Natural killer cell (primary cell): ENCODE data around the gene PCDHGB5. TPM values are rescaled to one million over a fixed set of nuclear protein-coding genes. Genes with fewer than 3 reads are reported as not detected.
"Not testable (repeated sequence)": the region's sequence is repeated elsewhere in the genome, so short reads cannot be mapped to it uniquely, and the experiment has no call there.

Experiments
- ATAC-seq, 3 donors: fragments of 150-1000 bp in 2 of 3; fragments of 200-7000 bp in 1 of 3; cut with Tn5 transposase; 1 replicate in 1 of 3; 2 replicates in 2 of 3; pipeline ENCODE4 v1.10.0; 2021; ENCODE audit warnings: mild to moderate bottlenecking in 2 of 3, moderate library complexity in 2 of 3
- DNase-seq, 2 donors: peaks; one replicate each; pipeline versions ENCODE4 v3.0.0 to v3.0.0-alpha.2; 2013 to 2021; ENCODE audit warnings: mixed read lengths in 1 of 2
- H3K27ac ChIP-seq: one replicate; pipeline ENCODE4 v1.5.1; 2013; ENCODE audit warnings: mild to moderate bottlenecking, low read length
- H3K27me3 ChIP-seq: one replicate; pipeline ENCODE4 v1.6.1; 2013; ENCODE audit warnings: low read length; ENCODE audit not compliant: control insufficient read depth, insufficient read depth
- H3K36me3 ChIP-seq: one replicate; pipeline ENCODE4 v1.6.1; 2013; ENCODE audit warnings: low read length; ENCODE audit not compliant: control insufficient read depth, insufficient read depth
- H3K4me1 ChIP-seq: one replicate; pipeline ENCODE4 v1.6.1; 2013; ENCODE audit warnings: low read length; ENCODE audit not compliant: control insufficient read depth, insufficient read depth
- H3K4me3 ChIP-seq: one replicate; pipeline ENCODE4 v1.5.1; 2013; ENCODE audit warnings: low read length
- H3K9me3 ChIP-seq: one replicate; pipeline ENCODE4 v1.6.1; 2013; ENCODE audit warnings: low read length; ENCODE audit not compliant: control insufficient read depth, insufficient read depth
- H3K27ac Mint-ChIP-seq, 2 donors: one replicate each; pipeline ENCODE4 v1.8.0; 2022; ENCODE audit warnings: mild to moderate bottlenecking in 2 of 2, mixed read lengths in 2 of 2, moderate library complexity in 1 of 2
- H3K27me3 Mint-ChIP-seq, 2 donors: one replicate each; pipeline ENCODE4 v1.8.0; 2022; ENCODE audit warnings: low read depth in 2 of 2, mixed read lengths in 2 of 2
- H3K36me3 Mint-ChIP-seq: one replicate; pipeline ENCODE4 v1.8.0; 2022; ENCODE audit warnings: mixed read lengths
- H3K4me1 Mint-ChIP-seq, 2 donors: one replicate each; pipeline ENCODE4 v1.8.0; 2022; ENCODE audit warnings: mixed read lengths in 2 of 2
- H3K4me3 Mint-ChIP-seq: one replicate; pipeline ENCODE4 v1.8.0; 2022; ENCODE audit warnings: mild to moderate bottlenecking, moderate library complexity, mixed read lengths
- H3K9me3 Mint-ChIP-seq, 2 donors: one replicate each; pipeline ENCODE4 v1.8.0; 2022; ENCODE audit warnings: mixed read lengths in 2 of 2
- CTCF ChIP-seq: fragments of 200-600 bp; IDR thresholded peaks from one replicate; pipeline ENCODE4 v1.8.0; 2022; ENCODE audit warnings: antibody characterized with exemption
- WGBS: methylation state at CpG from one replicate; pipeline ENCODE4 v1.1.7; 2013; ENCODE audit warnings: missing lambda C conversion rate; ENCODE audit not compliant: insufficient coverage; 5-methylcytosine and 5-hydroxymethylcytosine counted together
- intact Hi-C: fragments of 100-400 bp; cut with micrococcal nuclease; formaldehyde crosslinking; loops from one replicate; pipeline ENCODE4 v1.14.2; 2022
- total RNA-seq, 4 donors: library from RNA; stranded (reverse); fragments of 120-200 nt in 1 of 4; gene quantifications; one replicate each; pipeline versions ENCODE4 v1.2.3 to v1.2.4, GENCODE V29; 2013 to 2022

The PCDHGB5 gene
- total RNA-seq, 3 donors from 2014 or later (not counting 1 experiment from before 2014, with no cell fraction given): 1.3 to 4.2 (median 3.1) TPM

- H3K27me3 Mint-ChIP-seq: peaks cover 34 to 43% of the 10 kb centered on the region in 2 donors
- peaks cover 3 to 14% of the 10 kb centered on the region in 2 donors for H3K9me3 Mint-ChIP-seq
- WGBS: 19% methylated on average over 33 of the region's 33 CpGs
- H3K4me1 Mint-ChIP-seq: peaks cover 8 to 16% of the 10 kb centered on the region in 2 donors
- Histone ChIP-seq H3K9me3 (peaks cover 24% of the 10 kb centered on the region), H3K27ac (no peak within 1 kb of the TSS), H3K36me3 (no peaks in the 10 kb centered on the region), H3K4me3 (peak within 1 kb of the TSS; percentile 7), H3K27me3 (peaks cover 66% of the 10 kb centered on the region), H3K4me1 (peaks cover 15% of the 10 kb centered on the region)
- peak within 1 kb of the TSS in 1 of 2 donors; percentile 54 for H3K27ac Mint-ChIP-seq
- H3K4me3 Mint-ChIP-seq: peak within 1 kb of the TSS; percentile 68
- H3K36me3 Mint-ChIP-seq: peaks cover 9% of the 10 kb centered on the region
- DNase-seq: no peak
- ATAC-seq: peak; percentile 54 to 64 (median 60)
- TF ChIP-seq CTCF: peak; percentile 8
- intact Hi-C loops: no loop called here
Measured at GRCh38 chr5:141430332-141431113, 32.8 kb downstream of the PCDHGB5 start, which contains the start of gene PCDHGA12. Gene PCDHGA12 (plus strand): TSS chr5:141430507. CDS start chr5:141430760, 253 bp downstream.

- no peak overlapping the region for H3K27ac ChIP-seq
- H3K9me3 ChIP-seq: peaks cover 24% of the 10 kb centered on the region
- no peaks in the 10 kb centered on the region for H3K36me3 ChIP-seq
- no peak for TF ChIP-seq CTCF
- peaks cover 62% of the 10 kb centered on the region for H3K27me3 ChIP-seq
- intact Hi-C loops: no loop called here
- WGBS: 19% methylated on average over 37 of the region's 37 CpGs
- H3K36me3 Mint-ChIP-seq: peaks cover 9% of the 10 kb centered on the region
- peaks cover 8 to 16% of the 10 kb centered on the region in 2 donors for H3K4me1 Mint-ChIP-seq
- H3K27ac Mint-ChIP-seq: no peak overlapping the region
- peak overlapping the region; percentile 47 for H3K4me3 Mint-ChIP-seq
- H3K9me3 Mint-ChIP-seq: peaks cover 3 to 14% of the 10 kb centered on the region in 2 donors
- peak overlapping the region; percentile 7 for H3K4me3 ChIP-seq
- peaks cover 15% of the 10 kb centered on the region for H3K4me1 ChIP-seq
- ATAC-seq (peak in 2 of 3 donors; percentile 24 to 48), DNase-seq (no peak)
- H3K27me3 Mint-ChIP-seq: peaks cover 34 to 40% of the 10 kb centered on the region in 2 donors
Measured at GRCh38 chr5:141431286-141431685, 33.5 kb downstream of the PCDHGB5 start.

- H3K36me3 ChIP-seq, DNase-seq, intact Hi-C loops, H3K27ac Mint-ChIP-seq, H3K4me3 Mint-ChIP-seq, ATAC-seq, H3K4me3 ChIP-seq, H3K27ac ChIP-seq, H3K36me3 Mint-ChIP-seq: not testable (repeated sequence)
- Histone ChIP-seq H3K4me1 (peaks cover 15% of the 10 kb centered on the region), H3K9me3 (peaks cover 24% of the 10 kb centered on the region), H3K27me3 (peaks cover 62% of the 10 kb centered on the region)
- H3K27me3 Mint-ChIP-seq: peaks cover 34 to 44% of the 10 kb centered on the region in 2 donors
- H3K9me3 Mint-ChIP-seq: peaks cover 3 to 14% of the 10 kb centered on the region in 2 donors
- 39% methylated on average over 31 of the region's 38 CpGs for WGBS
- peaks cover 8 to 16% of the 10 kb centered on the region in 2 donors for H3K4me1 Mint-ChIP-seq
Measured at GRCh38 chr5:141432308-141432707, 34.6 kb downstream of the PCDHGB5 start.

- intact Hi-C loops, H3K4me3 Mint-ChIP-seq, H3K36me3 Mint-ChIP-seq, H3K36me3 ChIP-seq, H3K4me3 ChIP-seq, DNase-seq, H3K27ac Mint-ChIP-seq, ATAC-seq, H3K27ac ChIP-seq: not testable (repeated sequence)
- peaks cover 59% of the 10 kb centered on the region for H3K27me3 ChIP-seq
- H3K4me1 ChIP-seq: peaks cover 15% of the 10 kb centered on the region
- peaks cover 24% of the 10 kb centered on the region for H3K9me3 ChIP-seq
- peaks cover 34 to 44% of the 10 kb centered on the region in 2 donors for H3K27me3 Mint-ChIP-seq
- WGBS: 38% methylated on average over 28 of the region's 29 CpGs
- peaks cover 8 to 16% of the 10 kb centered on the region in 2 donors for H3K4me1 Mint-ChIP-seq
- H3K9me3 Mint-ChIP-seq: peaks cover 3 to 14% of the 10 kb centered on the region in 2 donors
Measured at GRCh38 chr5:141432726-141433125, 35.0 kb downstream of the PCDHGB5 start.
